IPS DF 4.7 (cell line): ENCODE data around the gene CNFN.

Experiments used
- DNase-seq: peaks from one replicate; pipeline ENCODE4 v3.0.0-alpha.2; 2013; ENCODE audit warnings: low spot score; ENCODE audit errors: extremely low read depth

The CNFN gene, protein sequence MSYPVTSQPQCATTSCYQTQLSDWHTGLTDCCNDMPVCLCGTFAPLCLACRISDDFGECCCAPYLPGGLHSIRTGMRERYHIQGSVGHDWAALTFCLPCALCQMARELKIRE

DNA sequence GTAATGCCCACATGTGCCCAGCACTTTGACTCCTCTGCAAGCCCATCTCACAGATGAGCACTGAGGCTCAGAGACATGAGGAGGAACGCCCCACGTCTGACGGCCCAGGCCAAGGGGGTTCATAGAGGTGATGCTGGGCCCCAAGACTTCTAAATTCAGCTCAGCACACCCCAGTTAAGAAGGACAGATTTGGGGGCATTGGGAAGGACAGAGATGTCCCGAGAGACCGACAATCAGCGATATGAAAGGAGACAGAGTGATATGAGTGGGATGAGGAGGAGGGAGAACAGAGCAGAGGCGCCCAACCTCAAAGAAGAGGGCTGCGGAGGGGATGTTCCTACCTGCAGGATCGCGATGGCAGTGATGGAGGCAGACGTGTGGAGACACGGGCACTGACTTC lies at the start of gene CNFN:
TSS of gene CNFN (minus strand) at position 399 of the 400 bp plus-strand sequence. CDS start 1,260 bp downstream, outside the sequence.
- DNase-seq, result no peak

DNA sequence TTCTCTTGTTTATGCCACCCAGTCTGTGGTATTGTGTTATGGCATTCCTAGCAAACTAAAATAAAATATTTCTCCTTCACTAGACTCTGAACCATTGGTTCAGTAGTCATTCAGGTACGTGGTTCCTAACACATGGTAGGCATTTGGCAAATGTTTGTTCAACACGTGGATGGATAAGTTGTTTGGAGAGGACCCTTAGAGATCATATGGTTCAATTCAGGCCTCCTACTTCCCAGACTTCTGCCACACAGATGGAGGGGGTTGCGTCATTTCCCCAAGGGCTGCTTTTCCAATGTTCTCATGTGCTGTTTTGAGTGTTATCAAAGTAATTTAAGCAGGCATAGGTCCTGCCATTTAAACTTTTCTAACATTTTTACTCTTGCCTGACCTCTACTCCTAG lies 45.9 kb upstream of the CNFN start:
- no peak for DNase-seq

DNA sequence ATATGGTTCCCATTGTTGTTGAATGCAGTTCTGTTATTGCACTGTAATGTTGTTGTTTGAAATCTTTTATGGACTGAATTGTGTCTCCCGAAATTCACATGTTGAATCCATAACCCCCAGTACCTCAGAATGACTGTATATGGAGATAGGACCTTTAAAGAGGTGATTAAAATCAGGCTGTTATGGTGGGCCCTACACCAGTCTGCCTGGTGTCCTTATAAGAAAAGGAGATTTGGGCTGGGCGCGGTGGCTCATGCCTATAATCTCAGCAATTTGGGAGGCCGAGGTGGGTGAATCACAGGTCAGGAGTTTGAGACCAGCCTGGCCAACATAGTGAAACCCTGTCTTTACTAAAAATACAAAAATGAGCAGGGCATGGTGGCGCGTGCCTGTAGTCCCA lies 45.2 kb upstream of the CNFN start:
- no peak for DNase-seq

DNA sequence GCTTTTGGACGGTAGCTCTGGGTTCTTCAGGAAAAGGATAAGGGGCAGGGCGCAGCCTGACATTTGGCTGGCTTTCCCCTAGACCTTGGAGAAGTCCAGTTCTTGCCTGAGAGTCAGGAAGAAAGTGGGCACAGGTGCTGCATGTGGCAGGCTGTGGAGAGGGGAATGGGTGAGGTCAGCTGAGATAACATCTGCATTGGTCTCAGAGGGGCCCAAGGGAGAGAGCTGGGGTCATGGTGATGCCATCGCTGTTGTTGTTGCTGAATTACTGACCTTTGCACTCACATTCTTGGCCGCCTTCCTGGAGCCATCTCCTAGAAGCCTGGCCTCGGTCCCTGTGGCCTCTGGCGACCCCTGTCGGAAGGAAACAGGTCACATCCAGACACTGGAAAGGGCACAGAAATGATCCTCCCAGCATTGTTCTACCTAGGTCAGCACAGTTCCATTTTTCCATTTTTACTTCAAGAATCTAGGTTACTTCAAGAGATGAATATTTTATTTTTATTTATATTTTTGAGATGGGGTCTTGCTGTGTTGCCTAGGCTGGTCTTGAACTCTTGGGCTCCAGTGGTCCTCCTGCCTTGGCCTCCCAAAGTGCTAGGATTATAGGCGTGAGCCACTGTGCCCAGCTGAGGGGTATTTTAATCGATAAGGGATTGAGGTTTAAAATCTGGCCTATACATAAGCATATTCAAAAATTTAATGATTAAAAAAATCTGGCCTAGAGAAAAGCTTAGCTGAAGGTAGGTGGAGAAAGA lies 43.6 kb upstream of the CNFN start:
- DNase-seq, result no peak

DNA sequence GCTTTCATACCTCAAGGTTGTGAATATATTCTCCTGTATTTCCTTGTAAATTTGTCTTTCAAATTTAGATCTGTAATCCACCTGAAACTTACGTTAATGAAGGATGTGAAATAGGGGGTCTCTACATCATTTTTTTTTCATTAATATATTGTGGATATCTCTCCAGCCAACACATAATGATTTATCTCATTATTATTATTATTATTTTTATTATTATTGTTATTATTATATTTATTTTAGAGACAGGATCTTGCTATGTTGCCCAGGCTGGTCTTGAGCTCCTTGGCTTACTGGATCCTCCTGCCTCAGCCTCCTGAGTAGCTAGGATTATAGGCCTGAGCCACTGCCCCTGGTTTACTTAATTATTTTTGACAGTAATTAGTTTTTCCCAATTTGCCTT lies 41.4 kb upstream of the CNFN start:
- no peak for DNase-seq

DNA sequence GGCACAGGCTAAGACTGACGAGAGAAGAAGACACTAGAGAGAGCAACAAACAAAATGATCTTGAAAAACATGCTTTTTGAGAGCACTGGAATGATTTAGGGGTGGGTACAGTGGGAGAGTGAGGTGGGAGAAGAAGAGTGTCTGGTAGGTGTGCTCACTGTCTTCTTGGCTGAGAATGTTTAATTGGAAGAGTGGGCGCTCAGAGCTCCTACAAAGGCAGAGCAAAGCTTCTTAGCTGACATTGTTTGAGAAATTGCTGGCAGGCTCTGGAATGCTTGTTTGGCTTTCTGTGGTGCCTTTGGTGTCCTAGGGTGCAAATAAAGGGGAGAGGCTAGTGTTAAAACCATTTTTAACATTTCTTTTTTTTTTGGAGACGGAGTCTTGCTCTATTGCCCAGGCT lies 38.6 kb upstream of the CNFN start:
- DNase-seq, result no peak

DNA sequence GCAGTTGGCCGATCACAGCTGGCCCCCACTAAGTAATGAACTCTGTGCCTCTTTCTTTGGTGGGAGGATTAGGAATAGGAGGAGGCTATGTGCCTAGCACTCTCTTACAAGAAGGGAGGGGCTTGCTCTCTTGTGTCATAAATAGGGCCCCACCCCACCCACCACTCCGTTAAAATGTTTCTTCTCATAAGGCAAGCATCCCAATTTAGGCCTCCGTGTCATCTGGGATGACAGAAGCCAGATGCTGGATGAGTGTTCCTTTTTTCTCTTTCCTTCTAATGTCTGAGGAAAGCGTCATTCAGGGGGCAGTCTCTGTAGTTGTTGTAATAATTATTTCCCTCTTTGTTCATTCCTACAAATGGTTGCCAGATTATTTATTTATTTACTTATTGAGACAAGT lies 37.2 kb upstream of the CNFN start, which contains the start of gene LIPE:
TSS of gene LIPE (minus strand) at position 76 of the 400 bp plus-strand sequence. CDS start 239 bp downstream, outside the sequence.
- DNase-seq, result no peak

DNA sequence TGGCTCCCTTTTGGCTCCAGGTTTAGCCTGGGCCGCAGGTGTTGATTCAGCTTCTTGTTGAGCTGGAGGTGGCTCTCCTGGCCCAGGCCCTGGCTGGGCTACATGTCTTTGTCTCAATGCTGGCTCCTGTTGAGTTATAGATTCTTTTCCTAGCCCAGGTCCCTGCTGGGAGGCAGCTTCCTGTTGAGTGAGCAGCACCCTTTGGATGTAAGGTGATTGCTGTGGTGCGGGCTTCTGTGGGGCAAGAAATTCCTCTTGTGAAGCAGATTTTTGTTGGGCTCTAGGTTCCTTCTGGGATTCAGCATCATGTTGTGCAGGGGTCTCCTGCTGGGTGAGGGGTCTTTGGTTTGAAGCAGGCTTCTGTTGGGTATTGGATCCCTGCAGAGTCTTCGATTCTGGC lies 36.5 kb upstream of the CNFN start:
- DNase-seq, result no peak

DNA sequence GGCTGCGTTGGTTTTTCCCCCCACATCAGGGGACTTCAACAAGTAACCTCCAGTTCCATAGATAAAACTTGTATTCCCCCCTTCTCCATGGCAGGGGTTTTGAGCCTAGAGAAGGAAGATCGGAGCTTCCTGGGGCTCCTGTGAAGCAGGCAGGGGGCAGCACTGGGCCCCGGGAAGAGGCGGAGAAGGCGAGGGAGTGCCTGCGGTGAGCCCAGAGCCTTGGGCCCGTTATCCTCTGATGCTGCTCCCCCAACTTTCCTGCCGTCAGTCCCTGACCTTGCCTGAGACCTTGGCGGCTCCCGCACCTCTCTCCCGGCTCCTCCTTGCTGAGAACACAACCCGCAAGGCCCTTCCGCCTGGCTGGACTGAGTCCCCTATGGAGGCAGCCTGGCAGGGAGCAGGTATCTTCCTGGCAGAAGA lies 34.6 kb upstream of the CNFN start:
- no peak for DNase-seq

DNA sequence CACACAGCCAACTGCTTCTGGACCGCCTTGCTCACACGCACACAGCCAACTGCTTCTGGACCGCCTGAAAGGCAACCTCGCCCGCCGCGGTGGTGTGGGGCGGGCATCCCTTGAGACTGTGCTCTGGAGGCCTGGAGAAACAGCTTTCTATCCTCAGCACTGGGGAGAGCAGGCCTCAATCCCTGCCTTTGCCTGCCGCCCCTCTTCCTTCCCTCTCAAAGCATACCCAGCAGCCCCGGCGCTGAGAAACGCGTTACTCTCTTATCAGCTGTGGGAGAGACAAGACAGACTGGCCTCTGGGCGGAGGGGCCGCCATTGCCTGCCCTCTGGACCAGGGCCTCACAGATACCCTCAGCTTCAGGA lies 34.2 kb upstream of the CNFN start:
- DNase-seq, result no peak

DNA sequence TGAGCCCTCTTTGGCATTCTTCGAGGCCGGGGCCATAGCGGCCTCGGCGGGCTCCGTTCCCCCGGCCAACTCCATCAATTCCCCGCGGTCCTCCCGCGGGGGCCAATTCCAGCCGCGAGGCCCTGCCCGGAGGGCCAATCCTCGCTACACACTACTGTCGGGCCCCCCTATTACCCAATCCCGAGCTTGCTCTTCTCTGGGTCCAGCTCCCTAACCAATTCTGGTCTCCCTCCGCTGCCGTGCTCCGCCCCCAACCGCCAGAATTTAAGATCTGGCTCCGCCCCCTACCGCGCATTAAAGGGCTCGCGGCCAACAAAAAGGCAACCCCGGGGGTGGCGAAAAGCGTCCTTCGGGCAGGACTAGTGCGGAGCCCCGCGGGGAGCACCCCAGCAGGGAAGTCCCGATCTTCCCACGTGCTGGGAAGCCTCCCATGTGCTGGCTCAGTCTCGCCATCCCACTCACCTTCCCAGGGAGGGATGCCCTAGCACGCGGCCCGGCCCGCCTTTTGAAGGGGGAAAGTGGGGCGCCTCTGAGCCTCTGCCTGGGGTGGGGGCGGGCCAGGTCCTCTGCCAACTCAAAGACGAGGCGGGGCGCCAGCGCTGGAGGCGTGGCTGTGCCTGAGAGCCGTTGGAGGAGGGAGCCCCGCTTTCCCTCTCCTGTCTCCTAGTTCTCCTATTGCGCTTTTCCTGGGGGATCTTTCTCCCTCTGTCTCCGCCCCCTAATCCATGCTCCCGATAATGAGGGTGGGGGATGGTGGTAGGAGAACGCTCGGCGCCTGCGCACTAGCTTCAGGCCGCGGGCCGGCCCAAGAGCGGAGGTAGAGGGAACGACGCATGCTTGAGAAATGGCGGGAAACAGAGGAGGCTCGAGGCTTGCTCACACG lies 33.6 kb upstream of the CNFN start:
- no peak for DNase-seq

DNA sequence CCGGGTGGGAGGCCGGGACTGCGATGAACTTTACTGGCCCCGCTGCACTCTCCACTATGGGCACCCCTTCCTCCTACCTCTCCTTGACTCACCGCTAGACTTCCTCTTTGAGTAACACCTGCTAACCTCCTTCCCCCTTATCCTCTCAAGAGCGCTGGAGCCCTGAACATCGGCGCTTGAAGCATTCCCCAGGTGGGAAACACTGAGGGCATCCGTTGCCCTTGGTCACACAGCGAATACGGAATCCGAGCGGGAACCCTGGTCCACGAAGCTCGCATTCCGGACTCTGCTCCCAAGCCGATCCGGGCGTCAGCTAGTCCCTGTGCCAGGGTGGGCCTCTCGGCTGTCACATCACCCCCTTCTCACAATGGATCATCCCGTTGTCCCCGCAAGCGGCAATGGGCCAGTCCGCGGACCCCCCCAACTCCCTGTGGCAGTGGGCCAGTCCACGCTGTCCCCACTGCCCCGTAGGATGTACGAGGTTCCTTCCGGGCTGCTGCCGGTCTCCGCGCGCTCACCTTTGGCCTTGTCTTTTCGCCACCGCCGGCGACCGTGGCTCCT lies 32.9 kb upstream of the CNFN start:
- DNase-seq, result no peak

DNA sequence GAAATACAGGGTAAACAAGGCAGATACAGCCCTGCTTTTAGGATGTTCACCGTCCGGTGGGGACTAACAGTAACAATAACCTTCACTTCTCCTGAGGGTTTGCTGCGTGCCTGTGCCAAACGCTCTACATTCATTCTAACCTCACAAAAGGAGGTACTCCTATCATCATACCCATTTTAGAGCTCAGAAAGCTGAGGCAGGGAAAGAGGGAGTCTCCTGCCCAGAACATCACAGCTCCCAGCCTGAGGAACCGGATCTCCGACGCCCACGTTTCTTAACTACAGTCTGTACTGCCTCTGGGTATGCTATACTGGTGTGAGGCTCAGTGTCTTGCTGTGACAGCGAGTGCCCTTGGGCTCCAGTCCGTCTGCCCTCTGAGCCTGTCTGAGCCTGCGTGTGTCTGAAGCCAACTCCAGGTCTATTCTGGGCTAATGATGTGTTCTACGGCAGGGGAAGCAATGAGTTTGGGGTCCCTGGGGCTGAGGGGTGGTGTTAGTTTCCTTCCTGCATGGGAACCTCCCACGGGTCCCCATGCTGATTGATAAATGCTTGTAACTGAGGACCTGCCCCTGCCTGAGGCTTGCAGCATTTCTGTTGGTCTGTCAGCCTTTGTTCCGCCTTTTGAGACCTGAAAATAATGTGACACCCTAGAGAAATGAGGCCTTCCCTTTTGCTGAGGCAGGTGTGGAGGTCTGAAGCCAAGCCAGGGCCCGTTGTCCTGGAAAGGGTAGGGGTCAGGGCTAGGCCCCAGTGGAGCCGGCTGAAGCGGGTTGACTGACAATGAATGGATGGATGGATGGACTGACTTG lies 32.2 kb upstream of the CNFN start:
- no peak for DNase-seq

DNA sequence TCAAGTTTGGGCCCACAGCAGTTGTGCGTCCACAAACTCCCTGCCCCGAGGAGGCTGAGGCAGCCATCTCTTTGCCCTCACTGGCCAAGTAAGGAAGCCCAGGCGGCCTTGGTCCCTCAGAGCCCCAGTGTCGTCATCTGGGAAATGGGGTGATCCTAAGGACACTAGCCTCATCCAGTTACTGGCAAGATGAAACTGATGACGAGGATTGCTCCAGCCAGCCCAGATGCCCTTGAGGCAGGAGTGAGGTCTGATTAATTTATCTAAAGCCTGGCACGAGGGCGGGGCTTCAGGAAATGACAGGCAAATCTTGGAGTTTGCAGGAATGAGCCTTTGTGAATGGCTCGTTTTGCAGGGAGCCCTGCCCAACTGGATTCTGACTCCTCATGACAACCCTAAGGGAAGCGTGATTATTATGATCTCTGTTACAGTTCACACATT lies 31.5 kb upstream of the CNFN start:
- DNase-seq, result no peak

DNA sequence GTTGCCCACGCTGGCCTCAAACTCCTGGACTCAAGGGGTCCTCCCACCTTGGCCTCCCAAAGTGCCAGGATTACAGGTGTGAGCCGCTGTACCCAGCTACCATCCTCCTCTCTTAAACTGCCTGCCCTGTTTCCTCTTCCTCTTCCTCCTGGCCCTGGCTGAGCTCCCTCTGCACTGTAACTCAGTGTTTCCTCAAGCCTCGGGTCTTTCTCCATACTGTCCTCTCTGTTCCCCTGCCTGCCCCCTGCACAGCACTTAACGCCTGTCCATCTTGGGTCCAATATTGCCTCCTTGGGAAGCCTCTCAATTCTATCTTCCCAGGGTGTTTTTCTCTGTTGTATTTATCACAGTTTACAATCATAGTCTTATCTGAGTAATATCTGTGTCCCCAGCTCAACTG lies 31.0 kb upstream of the CNFN start:
- no peak for DNase-seq

DNA sequence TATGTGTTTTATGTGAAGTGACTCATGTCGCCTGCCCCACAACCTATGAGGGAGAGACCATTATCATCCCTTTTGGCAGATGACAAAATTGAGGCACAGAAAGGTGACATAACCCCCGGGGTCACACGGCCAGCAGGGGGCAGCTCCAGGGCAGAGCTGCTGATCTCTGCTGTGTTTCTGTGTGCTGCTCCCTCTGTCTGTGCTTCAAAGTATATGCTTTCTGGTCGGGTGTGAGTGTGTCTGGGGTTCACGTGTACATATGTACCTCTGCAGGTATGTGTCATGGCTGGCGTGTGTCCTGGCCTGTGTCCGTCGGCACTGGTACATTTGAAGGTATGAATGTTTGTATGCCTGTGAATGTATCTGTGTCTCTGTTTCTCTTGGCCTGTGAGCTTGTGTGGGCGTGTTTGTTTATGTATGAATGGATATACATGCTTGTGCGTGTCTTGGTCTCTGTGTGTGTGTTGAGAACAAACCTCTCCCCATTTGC lies 30.0 kb upstream of the CNFN start:
- no peak for DNase-seq

DNA sequence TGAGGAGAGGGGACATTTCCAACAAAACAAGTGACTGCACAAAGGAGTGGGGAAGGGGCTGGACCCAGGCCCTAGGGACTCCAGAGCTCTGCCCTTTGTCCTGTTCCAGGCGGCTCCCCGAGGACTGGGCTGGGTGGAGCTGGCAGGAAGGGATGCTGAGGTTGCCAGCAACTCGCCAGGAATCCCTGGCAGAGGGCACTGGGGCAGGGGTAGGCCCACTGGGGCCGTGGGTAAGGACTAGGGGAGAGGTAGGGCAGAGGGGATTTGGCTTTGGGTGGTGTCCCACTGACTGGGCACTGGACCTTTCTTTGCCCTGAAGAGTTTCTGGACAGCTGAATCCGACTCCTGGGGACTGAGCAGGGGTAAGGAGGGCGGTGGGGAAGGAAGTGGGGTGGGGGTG lies 29.2 kb upstream of the CNFN start:
- no peak for DNase-seq

DNA sequence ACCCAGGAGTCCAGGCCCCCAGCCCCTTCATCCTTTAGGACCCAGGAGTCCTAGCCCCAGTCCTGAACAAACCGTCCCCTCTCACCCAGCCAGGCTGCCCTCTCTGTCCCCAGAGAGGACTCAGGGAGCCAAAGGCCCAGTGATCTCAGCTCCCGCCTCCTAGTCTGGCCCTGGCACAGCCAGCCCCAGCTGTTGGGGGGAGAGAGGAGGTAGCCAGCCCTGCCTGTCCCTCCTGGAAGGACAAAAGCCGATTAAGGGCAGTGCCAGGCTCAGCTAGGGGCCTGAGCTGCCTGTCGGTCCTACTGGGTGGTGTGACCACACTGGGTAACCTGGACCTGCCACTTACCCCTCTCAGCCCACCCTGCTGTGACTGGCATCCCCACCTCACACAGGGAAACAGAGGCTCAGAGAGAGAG lies 22.6 kb upstream of the CNFN start:
- no peak for DNase-seq

DNA sequence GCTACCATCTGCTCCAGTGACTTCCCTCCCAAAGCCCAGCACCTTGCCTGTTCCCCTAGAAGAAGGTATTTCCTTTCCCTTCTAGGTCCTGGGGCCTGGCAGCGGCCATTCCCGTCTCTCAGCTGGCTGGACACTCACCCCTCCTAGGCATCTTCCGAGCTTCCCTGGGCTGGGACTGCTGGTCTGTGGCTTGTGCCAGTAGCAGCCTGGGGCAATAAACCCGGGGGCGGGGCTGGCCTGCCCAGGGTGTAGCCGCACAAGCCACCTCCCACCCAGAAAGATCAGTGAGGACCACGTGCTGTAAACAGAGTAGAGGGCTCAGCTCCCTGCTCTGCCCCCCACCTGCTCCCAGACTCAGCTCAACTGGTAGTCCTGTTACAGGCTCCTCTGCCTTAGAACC lies 22.1 kb upstream of the CNFN start:
- DNase-seq, result no peak

DNA sequence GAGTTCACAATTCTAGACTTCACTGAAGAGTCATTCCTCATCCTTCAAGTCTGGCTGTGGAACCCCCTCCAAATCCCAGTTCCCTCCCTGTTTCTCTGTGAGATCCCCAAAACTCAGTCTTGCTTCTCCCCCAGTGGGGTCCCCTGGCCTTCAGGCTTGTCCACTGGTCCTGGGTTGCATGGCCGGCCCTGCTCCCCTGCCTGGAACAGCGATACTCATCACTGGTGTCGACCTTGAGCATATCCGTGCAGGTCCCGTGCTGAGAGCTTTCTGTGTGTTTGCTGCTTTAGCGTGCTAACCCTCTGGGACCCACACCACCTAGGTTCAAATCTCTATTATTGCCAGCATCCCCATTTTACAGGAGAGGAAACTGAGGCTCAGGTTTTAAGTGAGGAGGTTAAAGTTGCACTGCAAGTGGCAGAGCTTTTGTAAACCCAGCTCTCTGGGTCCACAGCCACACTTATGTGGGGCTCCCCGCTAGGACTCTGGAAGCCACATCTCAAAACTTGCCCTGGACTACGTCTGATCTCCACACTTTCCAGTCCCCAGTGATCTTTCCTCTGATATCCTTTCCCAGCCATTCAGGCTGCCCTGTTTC lies 21.6 kb upstream of the CNFN start:
- DNase-seq, result no peak

DNA sequence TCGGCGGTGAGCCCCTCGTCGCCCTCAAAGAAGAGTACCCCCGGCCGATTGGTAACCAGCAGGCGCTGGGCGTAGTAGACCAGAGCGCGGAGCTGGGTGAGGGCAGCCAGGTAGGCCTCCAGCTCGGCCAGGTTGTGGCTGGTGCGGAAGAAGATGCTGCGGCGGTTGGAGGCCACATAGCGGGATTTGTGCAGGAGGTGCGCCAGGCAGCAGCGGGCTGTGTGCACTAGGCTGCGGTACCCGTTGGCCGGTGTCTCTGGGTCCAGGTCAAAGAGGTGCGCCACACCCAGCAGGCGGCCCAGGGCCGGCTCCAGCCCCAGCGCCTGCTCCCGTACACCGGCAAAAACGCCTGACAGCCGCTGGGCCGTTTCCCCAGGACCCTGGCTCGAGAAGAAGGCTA lies 20.3 kb upstream of the CNFN start:
- no peak for DNase-seq
